Mesothelial cell of epicardium (in vitro differentiated cells): ENCODE measurements around the gene GDAP2. TPM values are rescaled to one million over a fixed set of nuclear protein-coding genes. Genes with fewer than 3 reads are reported as not detected.

ENCODE experiments used
- DNase-seq, 2 experiments: peaks; one replicate each; pipeline ENCODE4 v3.0.0; 2021; ENCODE audit warnings: low spot score in 2 of 2; ENCODE audit not compliant: unreplicated experiment in 2 of 2
- H3K27ac Mint-ChIP-seq: 2 replicates; pipeline ENCODE4 v1.8.0; 2021; ENCODE audit warnings: mixed read lengths
- H3K27me3 Mint-ChIP-seq: 2 replicates; pipeline ENCODE4 v1.8.0; 2021; ENCODE audit warnings: low read depth, mixed read lengths
- H3K36me3 Mint-ChIP-seq: 2 replicates; pipeline ENCODE4 v1.8.0; 2021; ENCODE audit warnings: mixed read lengths
- H3K4me1 Mint-ChIP-seq: 2 replicates; pipeline ENCODE4 v1.8.0; 2021; ENCODE audit warnings: mixed read lengths
- H3K4me3 Mint-ChIP-seq: 2 replicates; pipeline ENCODE4 v1.8.0; 2021; ENCODE audit warnings: mild to moderate bottlenecking, moderate library complexity, mixed read lengths
- H3K9me3 Mint-ChIP-seq: 2 replicates; pipeline ENCODE4 v1.8.0; 2021; ENCODE audit warnings: mixed read lengths
- CTCF ChIP-seq: fragments of 200-600 bp; sonication (generic); IDR thresholded peaks from one replicate; pipeline ENCODE4 v1.5.0; 2021; ENCODE audit warnings: antibody characterized with exemption; ENCODE audit not compliant: unreplicated experiment
- total RNA-seq: library from RNA; stranded (reverse); gene quantifications from 3 replicates; pipeline ENCODE4 v1.2.1, GENCODE V29; 2021

GDAP2 gene
- total RNA-seq, 1 donor from 2014 or later = 25.9 TPM

DNA sequence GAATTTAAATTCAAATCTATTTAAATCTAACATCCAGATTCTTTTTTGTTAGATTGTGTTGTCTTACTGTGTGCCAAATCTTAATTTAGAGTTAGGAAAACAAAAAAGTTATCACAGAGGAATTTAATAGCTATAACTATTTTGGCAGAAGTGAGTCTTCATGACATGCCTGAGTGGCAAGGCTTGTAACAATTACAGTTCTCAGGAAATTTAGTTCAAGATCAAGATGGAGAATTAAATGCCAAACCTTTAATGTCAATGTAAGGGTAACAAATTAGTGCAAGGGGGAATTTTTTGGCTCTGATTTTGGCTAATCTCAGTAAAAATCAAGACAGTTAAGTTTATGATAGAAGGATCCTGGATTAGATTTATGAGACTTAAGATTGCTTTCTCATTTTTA lies 58.4 kb downstream of the GDAP2 start:
- Mint-ChIP-seq H3K36me3 (peaks cover 61% of the 10 kb centered on the region), H3K4me3 (no peak overlapping the region), H3K9me3 (peaks cover 11% of the 10 kb centered on the region), H3K27me3 (no peaks in the 10 kb centered on the region), H3K27ac (no peak overlapping the region), H3K4me1 (no peaks in the 10 kb centered on the region)
- TF ChIP-seq CTCF = no peak
- DNase-seq = no peak

DNA sequence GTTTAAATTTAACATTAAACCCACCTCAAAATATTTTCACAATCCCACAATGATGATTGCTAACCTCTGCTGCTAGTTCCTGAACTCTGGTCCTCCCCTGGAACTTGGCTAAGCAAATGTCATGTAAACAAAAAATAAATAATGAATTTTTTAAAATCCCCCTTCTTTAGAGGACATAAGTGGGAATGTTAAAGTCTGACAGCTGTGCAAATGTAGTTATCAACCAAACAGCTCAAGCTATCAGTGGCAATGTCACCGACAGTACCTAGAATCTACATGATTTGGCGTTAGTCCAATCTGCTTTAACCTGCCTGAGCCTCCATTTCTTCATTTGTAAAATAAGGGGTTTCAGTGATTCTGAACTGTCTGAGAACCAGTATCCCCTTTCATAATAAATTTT lies 67.7 kb downstream of the GDAP2 start:
- Mint-ChIP-seq H3K27me3 (no peaks in the 10 kb centered on the region), H3K27ac (no peak overlapping the region), H3K4me3 (no peak overlapping the region), H3K36me3 (peaks cover 19% of the 10 kb centered on the region), H3K9me3 (peaks cover 13% of the 10 kb centered on the region), H3K4me1 (no peaks in the 10 kb centered on the region)
- DNase-seq = no peak
- no peak for TF ChIP-seq CTCF

DNA sequence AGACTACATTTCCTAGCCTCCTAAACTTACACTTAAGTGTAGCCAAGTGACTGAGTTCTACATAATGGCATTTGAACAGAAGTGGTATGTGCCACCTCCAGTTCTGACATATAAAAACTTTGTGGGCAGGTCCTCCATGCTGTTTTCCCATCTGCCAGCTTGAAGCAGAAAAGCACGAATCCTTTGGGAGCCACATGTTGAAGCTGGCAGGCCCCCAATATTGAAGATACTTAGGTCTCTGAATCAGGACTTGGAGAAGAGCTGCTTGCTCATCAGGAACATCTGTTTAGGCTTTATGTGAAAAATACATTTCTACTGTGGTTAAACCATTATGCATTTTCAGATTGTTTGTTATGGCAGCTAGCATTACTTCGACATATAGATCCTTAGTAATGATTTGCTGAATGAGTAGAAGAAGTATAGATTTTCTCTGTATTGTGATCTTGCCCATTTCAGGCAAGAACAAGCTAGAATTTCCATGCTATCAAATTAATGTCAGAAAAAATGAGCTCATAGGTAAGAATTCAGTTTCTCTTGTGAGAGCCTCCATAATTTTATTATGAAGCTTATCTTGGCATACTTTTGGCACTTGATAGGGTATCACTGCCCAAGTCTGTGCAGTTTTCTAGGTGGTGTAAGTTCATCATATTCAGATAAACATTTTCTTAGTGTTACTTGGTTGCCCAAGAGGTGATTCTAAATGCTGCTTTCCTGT lies 68.4 kb downstream of the GDAP2 start:
- Mint-ChIP-seq H3K9me3 (peaks cover 10% of the 10 kb centered on the region), H3K4me1 (no peaks in the 10 kb centered on the region)
- no peak for TF ChIP-seq CTCF

DNA sequence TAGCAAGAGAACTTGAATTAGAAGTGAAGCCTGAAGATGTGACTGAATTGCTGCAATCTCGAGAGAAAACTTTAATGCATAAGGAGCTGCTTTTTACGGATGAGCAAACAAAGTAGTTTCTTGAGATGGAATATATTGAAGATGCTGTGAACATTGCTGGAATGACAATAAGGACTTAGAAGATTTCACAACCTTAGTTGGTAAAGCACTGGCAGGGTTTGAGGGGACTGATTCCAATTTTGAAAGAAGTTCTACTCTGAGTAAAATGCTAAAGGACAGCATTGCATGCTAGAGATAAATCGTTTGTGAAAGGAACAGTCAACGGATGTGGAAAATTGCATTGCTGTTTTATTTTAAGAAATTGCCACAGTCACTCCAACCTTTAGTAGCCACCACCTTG lies 69.5 kb downstream of the GDAP2 start:
- Mint-ChIP-seq H3K4me1 (no peaks in the 10 kb centered on the region), H3K36me3 (peaks cover 8% of the 10 kb centered on the region), H3K9me3 (peaks cover 5% of the 10 kb centered on the region), H3K4me3 (no peak overlapping the region), H3K27ac (no peak overlapping the region), H3K27me3 (no peaks in the 10 kb centered on the region)
- TF ChIP-seq CTCF = no peak
- no peak for DNase-seq

More for the DNA sequence above, 68.4 kb downstream of the GDAP2 start:
- Mint-ChIP-seq H3K36me3 (peaks cover 16% of the 10 kb centered on the region), H3K27ac (no peak overlapping the region), H3K27me3 (no peaks in the 10 kb centered on the region), H3K4me3 (no peak overlapping the region)
- no peak for DNase-seq

GRCh38 chr1:117857418-117857817 lies 72.0 kb downstream of the GDAP2 start:
- H3K27ac Mint-ChIP-seq = no peak overlapping the region

More at GRCh38 chr1:117857418-117857817, 72.0 kb downstream of the GDAP2 start:
- DNase-seq = no peak
- TF ChIP-seq CTCF = no peak
- Mint-ChIP-seq H3K9me3 (peaks cover 5% of the 10 kb centered on the region), H3K4me1 (no peaks in the 10 kb centered on the region), H3K36me3 (peaks cover 8% of the 10 kb centered on the region), H3K27me3 (no peaks in the 10 kb centered on the region), H3K4me3 (no peak overlapping the region)
